OCI-LY1 (cell line): ENCODE measurements around the gene INSR.
A peak's percentile ranks its signal among the peaks of the same experiment; 100 is the strongest.

Experiments used
- H2AFZ ChIP-seq: fragments of 200-600 bp; sonication (generic), shearing (Covaris generic); 2 replicates; pipeline ENCODE4 v1.6.0; 2014; ENCODE audit warnings: antibody characterized with exemption, mild to moderate bottlenecking, low read length
- H3F3A ChIP-seq: fragments of 200-600 bp; sonication (generic), shearing (Covaris generic); 2 replicates; pipeline ENCODE4 v1.6.0; 2014; ENCODE audit warnings: mild to moderate bottlenecking, antibody characterized with exemption, low read length, moderate library complexity; ENCODE audit not compliant: insufficient read depth
- H3K27ac ChIP-seq: fragments of 200-600 bp; sonication (generic); 2 replicates; pipeline ENCODE4 v1.5.1; 2014; ENCODE audit warnings: low read length, mixed run types, mild to moderate bottlenecking, low read depth; ENCODE audit not compliant: poor library complexity, severe bottlenecking
- H3K27me3 ChIP-seq: fragments of 200-600 bp; sonication (generic); 2 replicates; pipeline ENCODE4 v1.6.0; 2014; ENCODE audit warnings: antibody characterized with exemption, mild to moderate bottlenecking, low read length, moderate library complexity; ENCODE audit not compliant: insufficient read depth
- H3K36me3 ChIP-seq: fragments of 200-600 bp; sonication (generic); 2 replicates; pipeline ENCODE4 v1.6.1; 2014; ENCODE audit warnings: mild to moderate bottlenecking, antibody characterized with exemption, low read length, moderate library complexity, mixed read lengths; ENCODE audit not compliant: insufficient read depth
- H3K4me1 ChIP-seq: fragments of 200-600 bp; sonication (generic); 2 replicates; pipeline ENCODE4 v1.5.1; 2014; ENCODE audit warnings: mild to moderate bottlenecking, low read length, moderate library complexity; ENCODE audit not compliant: insufficient read depth, severe bottlenecking
- H3K4me2 ChIP-seq: fragments of 200-600 bp; sonication (generic), shearing (Covaris generic); 2 replicates; pipeline ENCODE4 v1.6.1; 2014; ENCODE audit warnings: low read length
- H3K4me3 ChIP-seq: fragments of 200-600 bp; sonication (generic); 2 replicates; pipeline ENCODE4 v1.5.1; 2014; ENCODE audit warnings: low read length, low read depth, mild to moderate bottlenecking, mixed read lengths; ENCODE audit not compliant: poor library complexity, severe bottlenecking
- H3K79me2 ChIP-seq: fragments of 200-600 bp; shearing (Covaris generic); 2 replicates; pipeline ENCODE4 v1.6.1; 2016; ENCODE audit warnings: mixed run types, low read length, mixed read lengths; ENCODE audit not compliant: insufficient read depth
- H3K9ac ChIP-seq: fragments of 200-600 bp; sonication (generic), shearing (Covaris generic); 2 replicates; pipeline ENCODE4 v1.6.1; 2014; ENCODE audit warnings: mild to moderate bottlenecking, low read length, mixed read lengths
- H3K9me2 ChIP-seq: fragments of 200-600 bp; sonication (generic), shearing (Covaris generic); 2 replicates; pipeline ENCODE4 v1.6.1; 2014; ENCODE audit warnings: low read depth, mild to moderate bottlenecking, low read length, mixed read lengths
- H3K9me3 ChIP-seq: fragments of 200-600 bp; shearing (Covaris generic); 2 replicates; pipeline ENCODE4 v1.6.1; 2014; ENCODE audit warnings: low read length, mixed read lengths
- H4K20me1 ChIP-seq: fragments of 200-600 bp; sonication (generic), shearing (Covaris generic); 2 replicates; pipeline ENCODE4 v1.6.0; 2016; ENCODE audit warnings: mild to moderate bottlenecking, low read length; ENCODE audit not compliant: insufficient read depth
- CTCF ChIP-seq: fragments of 200-600 bp; sonication (generic), shearing (Covaris generic); IDR thresholded peaks from 2 replicates; pipeline ENCODE4 v1.5.1; 2017; ENCODE audit warnings: mild to moderate bottlenecking, antibody characterized with exemption, low read length, moderate library complexity, mixed read lengths
- EZH2 ChIP-seq: fragments of 200-600 bp; sonication (generic), shearing (Covaris generic); IDR thresholded peaks from 2 replicates; pipeline ENCODE4 v1.8.0; 2017; ENCODE audit warnings: borderline replicate concordance, mixed run types, mild to moderate bottlenecking, antibody characterized with exemption, low read length, moderate library complexity, mixed read lengths

The INSR gene

GRCh38 chr19:7199613-7200533, 94.3 kb downstream of the INSR start:
- Histone ChIP-seq H3K36me3 (no peaks in the 10 kb centered on the region), H3K4me3 (no peak overlapping the region), H3K27me3 (no peaks in the 10 kb centered on the region), H2AFZ (no peak overlapping the region), H3K4me1 (peaks cover 30% of the 10 kb centered on the region), H3K9me2 (no peaks in the 10 kb centered on the region), H4K20me1 (no peaks in the 10 kb centered on the region), H3F3A (peaks cover 8% of the 10 kb centered on the region), H3K9me3 (no peaks in the 10 kb centered on the region), H3K27ac (peak overlapping the region; percentile 74), H3K9ac (no peak overlapping the region), H3K4me2 (peak overlapping the region; percentile 48), H3K79me2 (no peaks in the 10 kb centered on the region)
- no peak for TF ChIP-seq EZH2
- no peak for TF ChIP-seq CTCF

GRCh38 chr19:7197760-7198696, 96.2 kb downstream of the INSR start:
- H3K4me2 ChIP-seq = peak overlapping the region; percentile 89
- peak overlapping the region; percentile 88 for H3K4me3 ChIP-seq
- H3K36me3 ChIP-seq = no peaks in the 10 kb centered on the region
- TF ChIP-seq CTCF = peak; percentile 14; the same call in 1 of the 2 replicates
- TF ChIP-seq EZH2 = no peak
- no peaks in the 10 kb centered on the region for H4K20me1 ChIP-seq
- peak overlapping the region; percentile 74 for H3K27ac ChIP-seq
- H3K9me2 ChIP-seq = no peaks in the 10 kb centered on the region
- H3K27me3 ChIP-seq = no peaks in the 10 kb centered on the region
- peak overlapping the region; percentile 97 for H3K9ac ChIP-seq
- peaks cover 44% of the 10 kb centered on the region for H3K4me1 ChIP-seq
- peaks cover 8% of the 10 kb centered on the region for H3F3A ChIP-seq
- H3K79me2 ChIP-seq = no peaks in the 10 kb centered on the region
- no peak overlapping the region for H2AFZ ChIP-seq
- H3K9me3 ChIP-seq = no peaks in the 10 kb centered on the region

GRCh38 chr19:7197119-7197759, 97.0 kb downstream of the INSR start:
- no peaks in the 10 kb centered on the region for H3K9me3 ChIP-seq
- peak overlapping the region; percentile 52 for H3K4me3 ChIP-seq
- peaks cover 8% of the 10 kb centered on the region for H3F3A ChIP-seq
- H3K9ac ChIP-seq = peak overlapping the region; percentile 51
- no peaks in the 10 kb centered on the region for H3K9me2 ChIP-seq
- no peaks in the 10 kb centered on the region for H4K20me1 ChIP-seq
- TF ChIP-seq CTCF (no peak), EZH2 (no peak)
- peak overlapping the region; percentile 65 for H3K4me2 ChIP-seq
- H3K36me3 ChIP-seq = no peaks in the 10 kb centered on the region
- peak overlapping the region; percentile 53 for H3K27ac ChIP-seq
- no peaks in the 10 kb centered on the region for H3K79me2 ChIP-seq
- no peak overlapping the region for H2AFZ ChIP-seq
- peaks cover 51% of the 10 kb centered on the region for H3K4me1 ChIP-seq
- H3K27me3 ChIP-seq = no peaks in the 10 kb centered on the region
